ENCODE data around the gene ZMAT5.

Gene ZMAT5

GRCh38 chr22:29735416-29735815 lies 31.4 kb downstream of the ZMAT5 start:
- Histone ChIP-seq H3K4me3 (ENCODE audit: low read depth, low read length) (no peak overlapping the region), H3K9ac (ENCODE audit: low read depth, low read length) (no peak overlapping the region)

DNA sequence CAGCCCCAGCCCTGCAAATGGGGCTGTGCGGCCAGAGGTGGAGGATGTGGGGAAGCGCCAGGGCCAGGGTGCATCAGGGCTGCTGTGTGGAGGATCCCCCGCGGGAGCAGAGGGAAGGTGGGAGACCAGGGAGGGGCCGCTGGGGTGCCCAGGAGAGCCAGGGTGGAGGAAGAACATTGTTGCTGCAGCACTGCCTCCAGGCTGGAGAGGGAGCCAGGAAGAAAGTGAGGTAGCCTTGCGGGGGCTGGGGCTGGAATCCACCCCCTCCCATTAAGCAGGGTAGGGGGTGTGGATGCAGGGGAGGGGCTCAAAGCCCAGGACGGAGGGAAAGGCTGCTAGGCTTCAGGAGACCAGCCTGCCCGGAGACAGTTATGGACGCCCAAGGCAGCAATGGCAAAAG lies 32.0 kb downstream of the ZMAT5 start:
- H3K36me3 ChIP-seq (ENCODE audit: control insufficient read depth, insufficient read depth, low read length) = peaks cover 2% of the 10 kb centered on the region
- H3K9ac ChIP-seq (ENCODE audit: low read depth, low read length) = peak overlapping the region; percentile 54
- H3K4me1 ChIP-seq (ENCODE audit: control insufficient read depth, insufficient read depth, low read length) = peaks cover 3% of the 10 kb centered on the region
- H3K27me3 ChIP-seq (ENCODE audit: control insufficient read depth, insufficient read depth, low read length) = no peaks in the 10 kb centered on the region
- H3K9me3 ChIP-seq (ENCODE audit: control insufficient read depth, insufficient read depth, low read length) = no peaks in the 10 kb centered on the region
- no peak overlapping the region for H3K4me3 ChIP-seq (ENCODE audit: low read depth, low read length)

More at GRCh38 chr22:29735416-29735815, 31.4 kb downstream of the ZMAT5 start:
- Histone ChIP-seq H3K27me3 (ENCODE audit: control insufficient read depth, insufficient read depth, low read length) (no peaks in the 10 kb centered on the region), H3K9me3 (ENCODE audit: control insufficient read depth, insufficient read depth, low read length) (no peaks in the 10 kb centered on the region), H3K4me1 (ENCODE audit: control insufficient read depth, insufficient read depth, low read length) (peaks cover 3% of the 10 kb centered on the region), H3K36me3 (ENCODE audit: control insufficient read depth, insufficient read depth, low read length) (peaks cover under 1% of the 10 kb centered on the region)

- Histone ChIP-seq H3K9ac (ENCODE audit: low read depth, low read length) (no peak overlapping the region), H3K27me3 (ENCODE audit: control insufficient read depth, insufficient read depth, low read length) (no peaks in the 10 kb centered on the region), H3K9me3 (ENCODE audit: control insufficient read depth, insufficient read depth, low read length) (no peaks in the 10 kb centered on the region), H3K36me3 (ENCODE audit: control insufficient read depth, insufficient read depth, low read length) (peaks cover 2% of the 10 kb centered on the region), H3K4me1 (ENCODE audit: control insufficient read depth, insufficient read depth, low read length) (peaks cover 3% of the 10 kb centered on the region), H3K4me3 (ENCODE audit: low read depth, low read length) (no peak overlapping the region)
Observed at GRCh38 chr22:29734406-29734805, 32.4 kb downstream of the ZMAT5 start.

DNA sequence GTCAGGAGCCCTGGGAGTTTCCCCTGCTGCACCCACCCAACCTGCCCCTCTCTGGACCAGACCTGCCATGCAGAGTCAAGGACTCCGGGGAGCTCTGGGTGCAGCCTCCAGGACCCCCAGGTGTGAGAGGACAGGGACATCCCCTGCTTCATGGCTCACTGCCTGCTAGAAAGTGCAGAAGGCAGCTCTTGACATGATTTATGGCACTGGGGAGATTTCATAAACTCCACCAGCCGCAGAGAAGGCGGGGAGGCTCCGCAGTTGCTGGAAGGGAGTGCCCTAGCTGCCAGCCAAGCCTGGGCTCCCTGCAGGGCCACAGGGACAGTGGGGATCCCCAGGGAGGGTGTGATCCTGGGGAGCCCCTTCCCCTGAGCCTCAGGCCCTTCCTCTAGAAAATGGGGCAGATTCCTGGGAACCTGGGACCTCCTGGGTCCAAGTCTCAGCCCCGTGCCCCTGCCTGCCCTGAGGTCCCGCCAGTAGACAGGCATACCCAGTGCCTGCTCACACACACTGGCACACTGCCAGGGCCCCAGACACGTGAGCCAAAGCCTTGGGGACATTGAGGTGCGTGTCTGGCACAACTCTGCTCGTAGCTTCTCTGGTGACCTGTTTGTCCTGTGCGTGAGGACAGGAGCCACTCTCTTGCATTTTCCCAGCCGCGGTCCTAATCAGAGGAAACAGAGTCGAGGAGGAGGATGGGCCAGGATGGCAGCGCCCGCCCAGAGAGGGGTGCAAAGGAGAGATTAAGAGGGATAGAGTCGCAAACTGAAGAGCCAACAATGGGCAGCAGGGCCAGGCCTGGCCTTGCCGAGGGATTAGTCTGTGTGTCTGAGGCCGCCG lies 33.2 kb downstream of the ZMAT5 start:
- Histone ChIP-seq H3K27me3 (ENCODE audit: control insufficient read depth, insufficient read depth, low read length) (no peaks in the 10 kb centered on the region), H3K4me3 (ENCODE audit: low read depth, low read length) (no peak overlapping the region), H3K9me3 (ENCODE audit: control insufficient read depth, insufficient read depth, low read length) (no peaks in the 10 kb centered on the region), H3K4me1 (ENCODE audit: control insufficient read depth, insufficient read depth, low read length) (peaks cover 3% of the 10 kb centered on the region), H3K36me3 (ENCODE audit: control insufficient read depth, insufficient read depth, low read length) (peaks cover 2% of the 10 kb centered on the region), H3K9ac (ENCODE audit: low read depth, low read length) (no peak overlapping the region)

DNA sequence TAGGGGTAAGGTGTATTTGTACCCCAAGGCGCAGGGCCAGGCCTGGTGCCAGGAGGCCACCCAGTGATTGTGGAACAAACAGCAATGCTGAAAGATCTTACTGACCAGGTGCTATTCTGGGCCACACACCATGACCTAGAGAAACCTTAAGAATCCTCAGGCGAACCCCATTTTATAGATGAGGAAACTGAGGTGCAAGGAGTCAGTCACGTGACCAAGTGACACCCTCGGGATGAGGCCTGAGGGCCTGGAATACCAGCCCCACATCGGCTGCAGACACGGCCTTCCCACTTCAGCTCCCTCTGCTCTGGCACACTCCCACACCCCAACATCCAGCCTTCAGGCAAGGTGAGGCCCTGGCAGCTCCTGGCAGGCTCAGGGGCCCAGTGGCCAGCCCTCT lies 33.9 kb downstream of the ZMAT5 start:
- no peak overlapping the region for H3K9ac ChIP-seq (ENCODE audit: low read depth, low read length)
- no peak overlapping the region for H3K4me3 ChIP-seq (ENCODE audit: low read depth, low read length)
- no peaks in the 10 kb centered on the region for H3K9me3 ChIP-seq (ENCODE audit: control insufficient read depth, insufficient read depth, low read length)
- peaks cover 3% of the 10 kb centered on the region for H3K4me1 ChIP-seq (ENCODE audit: control insufficient read depth, insufficient read depth, low read length)
- H3K36me3 ChIP-seq (ENCODE audit: control insufficient read depth, insufficient read depth, low read length) = peaks cover 2% of the 10 kb centered on the region
- no peaks in the 10 kb centered on the region for H3K27me3 ChIP-seq (ENCODE audit: control insufficient read depth, insufficient read depth, low read length)

GRCh38 chr22:29731058-29731850 lies 35.6 kb downstream of the ZMAT5 start:
- no peaks in the 10 kb centered on the region for H3K9me3 ChIP-seq (ENCODE audit: control insufficient read depth, insufficient read depth, low read length)
- no peak overlapping the region for H3K9ac ChIP-seq (ENCODE audit: low read depth, low read length)

GRCh38 chr22:29729161-29729560 lies 37.6 kb downstream of the ZMAT5 start:
- Histone ChIP-seq H3K4me1 (ENCODE audit: control insufficient read depth, insufficient read depth, low read length) (peaks cover 2% of the 10 kb centered on the region), H3K27me3 (ENCODE audit: control insufficient read depth, insufficient read depth, low read length) (peaks cover 4% of the 10 kb centered on the region), H3K36me3 (ENCODE audit: control insufficient read depth, insufficient read depth, low read length) (peaks cover 2% of the 10 kb centered on the region), H3K9me3 (ENCODE audit: control insufficient read depth, insufficient read depth, low read length) (no peaks in the 10 kb centered on the region), H3K9ac (ENCODE audit: low read depth, low read length) (no peak overlapping the region), H3K4me3 (ENCODE audit: low read depth, low read length) (no peak overlapping the region)

More at GRCh38 chr22:29731058-29731850, 35.6 kb downstream of the ZMAT5 start:
- peaks cover 5% of the 10 kb centered on the region for H3K4me1 ChIP-seq (ENCODE audit: control insufficient read depth, insufficient read depth, low read length)
- H3K4me3 ChIP-seq (ENCODE audit: low read depth, low read length) = no peak overlapping the region
- peaks cover 2% of the 10 kb centered on the region for H3K36me3 ChIP-seq (ENCODE audit: control insufficient read depth, insufficient read depth, low read length)
- no peaks in the 10 kb centered on the region for H3K27me3 ChIP-seq (ENCODE audit: control insufficient read depth, insufficient read depth, low read length)

GRCh38 chr22:29727131-29727523 lies 39.7 kb downstream of the ZMAT5 start:
- H3K36me3 ChIP-seq (ENCODE audit: control insufficient read depth, insufficient read depth, low read length) = peaks cover 2% of the 10 kb centered on the region
- H3K9ac ChIP-seq (ENCODE audit: low read depth, low read length) = no peak overlapping the region
- no peaks in the 10 kb centered on the region for H3K9me3 ChIP-seq (ENCODE audit: control insufficient read depth, insufficient read depth, low read length)
- H3K4me3 ChIP-seq (ENCODE audit: low read depth, low read length) = no peak overlapping the region
- H3K27me3 ChIP-seq (ENCODE audit: control insufficient read depth, insufficient read depth, low read length) = peaks cover 4% of the 10 kb centered on the region
- H3K4me1 ChIP-seq (ENCODE audit: control insufficient read depth, insufficient read depth, low read length) = peaks cover 2% of the 10 kb centered on the region

- Histone ChIP-seq H3K9me3 (ENCODE audit: control insufficient read depth, insufficient read depth, low read length) (no peaks in the 10 kb centered on the region), H3K4me1 (ENCODE audit: control insufficient read depth, insufficient read depth, low read length) (peaks cover 2% of the 10 kb centered on the region), H3K27me3 (ENCODE audit: control insufficient read depth, insufficient read depth, low read length) (peaks cover 6% of the 10 kb centered on the region), H3K4me3 (ENCODE audit: low read depth, low read length) (no peak overlapping the region), H3K36me3 (ENCODE audit: control insufficient read depth, insufficient read depth, low read length) (peaks cover 2% of the 10 kb centered on the region), H3K9ac (ENCODE audit: low read depth, low read length) (no peak overlapping the region)
Observed at GRCh38 chr22:29726512-29727130, 40.2 kb downstream of the ZMAT5 start.

DNA sequence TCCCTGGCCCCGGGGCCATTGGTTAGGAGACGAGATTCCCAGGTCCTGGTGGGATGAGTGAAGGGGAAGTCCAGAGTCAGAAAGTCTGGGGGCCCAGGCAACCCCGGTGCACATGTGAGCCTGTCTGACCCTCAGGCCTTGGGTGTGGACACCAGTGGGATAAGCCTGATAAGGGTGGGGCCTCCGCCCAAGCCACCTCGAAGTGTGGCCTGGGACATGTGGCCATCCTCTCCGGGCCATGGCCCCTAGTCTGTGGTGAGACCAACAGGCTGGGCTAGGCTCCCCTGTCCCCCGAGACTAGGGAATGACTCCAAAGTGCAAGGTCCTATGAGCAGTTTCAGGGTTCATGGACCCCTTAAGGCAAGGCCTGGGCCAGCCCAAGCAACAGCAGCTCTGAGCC lies 40.7 kb downstream of the ZMAT5 start:
- Histone ChIP-seq H3K4me1 (ENCODE audit: control insufficient read depth, insufficient read depth, low read length) (peaks cover 2% of the 10 kb centered on the region), H3K4me3 (ENCODE audit: low read depth, low read length) (no peak overlapping the region), H3K36me3 (ENCODE audit: control insufficient read depth, insufficient read depth, low read length) (peaks cover 2% of the 10 kb centered on the region), H3K9me3 (ENCODE audit: control insufficient read depth, insufficient read depth, low read length) (no peaks in the 10 kb centered on the region), H3K27me3 (ENCODE audit: control insufficient read depth, insufficient read depth, low read length) (peaks cover 11% of the 10 kb centered on the region), H3K9ac (ENCODE audit: low read depth, low read length) (no peak overlapping the region)

- Histone ChIP-seq H3K9me3 (ENCODE audit: control insufficient read depth, insufficient read depth, low read length) (no peaks in the 10 kb centered on the region), H3K9ac (ENCODE audit: low read depth, low read length) (peak overlapping the region; percentile 54), H3K27me3 (ENCODE audit: control insufficient read depth, insufficient read depth, low read length) (peaks cover 13% of the 10 kb centered on the region), H3K4me3 (ENCODE audit: low read depth, low read length) (no peak overlapping the region), H3K4me1 (ENCODE audit: control insufficient read depth, insufficient read depth, low read length) (peaks cover 2% of the 10 kb centered on the region), H3K36me3 (ENCODE audit: control insufficient read depth, insufficient read depth, low read length) (no peaks in the 10 kb centered on the region)
Observed at GRCh38 chr22:29724843-29725242, 42.0 kb downstream of the ZMAT5 start.
